ENCODE results near the gene TLL2.

TLL2 gene

GRCh38 chr10:96390460-96390864 is 123.3 kb downstream of the TLL2 start:
- DNase-seq (ENCODE audit: low spot score) = no peak

GRCh38 chr10:96389785-96390184 is 123.9 kb downstream of the TLL2 start:
- no peak for DNase-seq (ENCODE audit: low spot score)

GRCh38 chr10:96387601-96388000 is 126.1 kb downstream of the TLL2 start:
- DNase-seq (ENCODE audit: low spot score) = no peak

GRCh38 chr10:96387161-96387560 is 126.6 kb downstream of the TLL2 start:
- DNase-seq (ENCODE audit: low spot score) = no peak

GRCh38 chr10:96384506-96384905 is 129.2 kb downstream of the TLL2 start:
- DNase-seq (ENCODE audit: low spot score) = no peak

- no peak for DNase-seq (ENCODE audit: low spot score)
Observed at GRCh38 chr10:96380821-96381220, 132.9 kb downstream of the TLL2 start.

- no peak for DNase-seq (ENCODE audit: low spot score)
Observed at GRCh38 chr10:96379758-96380157, 134.0 kb downstream of the TLL2 start.

GRCh38 chr10:96378741-96379140 is 135.0 kb downstream of the TLL2 start:
- DNase-seq (ENCODE audit: low spot score) = no peak

GRCh38 chr10:96377816-96378294 is 135.9 kb downstream of the TLL2 start:
- no peak for DNase-seq (ENCODE audit: low spot score)

- DNase-seq (ENCODE audit: low spot score) = no peak
Observed at GRCh38 chr10:96376483-96376882, 137.2 kb downstream of the TLL2 start.

- DNase-seq (ENCODE audit: low spot score) = peak; percentile 67
Observed at GRCh38 chr10:96374985-96375830, 138.5 kb downstream of the TLL2 start.

- DNase-seq (ENCODE audit: low spot score) = no peak
Observed at GRCh38 chr10:96374639-96374984, 139.1 kb downstream of the TLL2 start.

GRCh38 chr10:96374004-96374403 is 139.7 kb downstream of the TLL2 start:
- DNase-seq (ENCODE audit: low spot score) = no peak

- DNase-seq (ENCODE audit: low spot score) = no peak
Observed at GRCh38 chr10:96371356-96371755, 142.4 kb downstream of the TLL2 start.

- peak; percentile 56 for DNase-seq (ENCODE audit: low spot score)
Observed at GRCh38 chr10:96370584-96371157, 143.1 kb downstream of the TLL2 start.

GRCh38 chr10:96369890-96370583 is 143.7 kb downstream of the TLL2 start:
- DNase-seq (ENCODE audit: low spot score) = no peak

- no peak for DNase-seq (ENCODE audit: low spot score)
Observed at GRCh38 chr10:96368971-96369370, 144.8 kb downstream of the TLL2 start.

GRCh38 chr10:96367470-96367869 is 146.3 kb downstream of the TLL2 start:
- DNase-seq (ENCODE audit: low spot score) = no peak

- DNase-seq (ENCODE audit: low spot score) = no peak
Observed at GRCh38 chr10:96366508-96366907, 147.2 kb downstream of the TLL2 start.

- DNase-seq (ENCODE audit: low spot score) = no peak
Observed at GRCh38 chr10:96365571-96365970, 148.2 kb downstream of the TLL2 start.

GRCh38 chr10:96360766-96361165 is 153.0 kb downstream of the TLL2 start:
- DNase-seq (ENCODE audit: low spot score) = no peak

GRCh38 chr10:96360331-96360730 is 153.4 kb downstream of the TLL2 start:
- DNase-seq (ENCODE audit: low spot score) = no peak

GRCh38 chr10:96359616-96360015 is 154.1 kb downstream of the TLL2 start:
- DNase-seq (ENCODE audit: low spot score) = no peak
